Measurements from ENCODE around the gene ELN. TPM values are rescaled to one million over a fixed set of nuclear protein-coding genes. Genes with fewer than 3 reads are reported as not detected.

ELN gene
- total RNA-seq, 2 experiments from 2014 or later: not detected

DNA sequence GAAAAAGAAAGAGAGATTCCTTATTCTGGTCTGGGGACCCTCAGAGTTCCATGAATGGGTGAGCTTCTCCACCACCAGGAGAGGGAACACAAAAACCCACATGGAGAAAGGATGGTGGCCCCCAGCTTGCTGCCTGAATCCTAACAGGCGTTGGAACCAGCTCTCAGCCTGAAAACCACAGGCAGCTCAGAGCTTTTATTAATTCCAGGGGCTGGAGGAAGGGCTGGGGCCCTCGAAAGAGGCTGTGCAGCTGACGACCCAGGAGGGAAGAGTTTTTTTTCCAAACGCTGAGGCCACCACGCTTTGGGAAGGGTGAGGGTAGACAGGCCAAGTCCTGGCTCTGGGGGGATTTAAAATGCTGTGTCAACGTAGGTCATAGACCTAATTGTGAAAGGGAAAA is 10.8 kb upstream of the ELN start:
- DNase-seq (no peak), ATAC-seq (no peak)
- Mint-ChIP-seq H3K27ac (no peak overlapping the region), H3K36me3 (ENCODE audit: low read depth) (no peaks in the 10 kb centered on the region), H3K4me1 (no peaks in the 10 kb centered on the region), H3K9me3 (ENCODE audit: low read depth) (no peaks in the 10 kb centered on the region), H3K4me3 (no peak overlapping the region), H3K27me3 (peaks cover 3% of the 10 kb centered on the region)
- intact Hi-C loops (cut with DNase I, micrococcal nuclease): no loop called here
- ChIA-PET CTCF (interaction anchor here (1.6 kb wide), 1 partner anchor 9 kb away, joined by 7 read pairs; no protein-coding TSS in a partner anchor), POLR2A (interaction anchor here (0.8 kb wide), 1 partner anchor 139 kb away, joined by 4 read pairs; no protein-coding TSS in a partner anchor)

DNA sequence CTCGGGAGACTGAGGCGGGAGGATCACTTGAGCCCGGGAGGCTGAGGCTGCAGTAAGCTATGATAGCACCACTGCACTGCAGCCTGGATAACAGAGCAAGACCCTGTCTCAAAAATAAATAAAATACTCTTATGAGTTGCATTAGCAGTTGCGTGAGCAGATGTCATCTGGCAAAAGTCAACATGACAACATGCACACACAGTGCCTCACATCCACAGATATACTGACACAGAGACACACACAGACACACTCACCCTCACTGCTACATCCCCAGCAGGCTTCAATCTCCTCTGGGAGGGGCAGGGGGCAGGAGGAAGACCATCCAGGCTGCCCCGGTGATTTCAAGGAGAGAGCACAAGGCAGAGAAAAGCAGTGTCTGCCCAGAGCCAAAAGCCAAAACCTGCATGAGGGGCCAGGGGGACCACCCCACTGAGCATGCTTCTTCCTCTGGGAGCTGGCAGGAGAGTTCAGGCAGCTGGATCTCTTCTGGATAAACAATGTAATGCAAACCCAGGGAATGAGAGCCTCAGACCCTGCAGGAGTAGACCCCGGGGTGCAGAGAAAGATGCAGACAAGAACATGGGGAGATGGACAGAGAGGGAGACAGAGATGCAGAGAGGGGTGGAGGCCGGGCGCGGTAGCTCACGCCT is 9.6 kb upstream of the ELN start:
- ATAC-seq: no peak
- H3K27ac Mint-ChIP-seq: no peak overlapping the region
- DNase-seq: no peak
- no peaks in the 10 kb centered on the region for H3K9me3 Mint-ChIP-seq (ENCODE audit: low read depth)
- H3K36me3 Mint-ChIP-seq (ENCODE audit: low read depth): no peaks in the 10 kb centered on the region
- CTCF ChIA-PET: no interaction called here
- peaks cover 4% of the 10 kb centered on the region for H3K27me3 Mint-ChIP-seq
- intact Hi-C loops (cut with DNase I, micrococcal nuclease): no loop called here
- H3K4me1 Mint-ChIP-seq: no peaks in the 10 kb centered on the region
- H3K4me3 Mint-ChIP-seq: no peak overlapping the region
- POLR2A ChIA-PET: no interaction called here

DNA sequence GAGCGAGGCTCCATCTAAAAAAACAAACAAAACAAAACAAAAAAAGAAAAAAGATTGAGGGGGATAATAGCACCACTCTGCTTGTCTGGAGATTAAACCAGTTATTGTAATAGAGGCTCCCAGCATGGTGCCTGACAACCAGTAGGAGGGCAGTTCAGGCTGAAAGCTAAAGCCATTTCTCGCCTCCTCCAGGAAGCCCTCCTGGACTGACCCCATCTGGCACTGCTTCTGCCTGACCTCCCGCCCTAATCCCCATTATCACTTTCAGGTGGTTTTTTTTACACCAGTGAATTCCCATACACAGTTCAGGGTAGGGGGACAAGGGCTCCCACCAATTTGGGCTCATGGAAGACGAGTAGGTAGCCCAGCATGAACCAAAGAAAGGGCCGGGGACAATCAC is 8.8 kb upstream of the ELN start:
- Mint-ChIP-seq H3K9me3 (ENCODE audit: low read depth) (no peaks in the 10 kb centered on the region), H3K4me3 (no peak overlapping the region), H3K27me3 (peaks cover 9% of the 10 kb centered on the region), H3K4me1 (no peaks in the 10 kb centered on the region), H3K36me3 (ENCODE audit: low read depth) (no peaks in the 10 kb centered on the region), H3K27ac (no peak overlapping the region)
- DNase-seq (no peak), ATAC-seq (no peak)
- intact Hi-C loops (cut with DNase I, micrococcal nuclease): no loop called here
- CTCF ChIA-PET: no interaction called here
- POLR2A ChIA-PET: no interaction called here

DNA sequence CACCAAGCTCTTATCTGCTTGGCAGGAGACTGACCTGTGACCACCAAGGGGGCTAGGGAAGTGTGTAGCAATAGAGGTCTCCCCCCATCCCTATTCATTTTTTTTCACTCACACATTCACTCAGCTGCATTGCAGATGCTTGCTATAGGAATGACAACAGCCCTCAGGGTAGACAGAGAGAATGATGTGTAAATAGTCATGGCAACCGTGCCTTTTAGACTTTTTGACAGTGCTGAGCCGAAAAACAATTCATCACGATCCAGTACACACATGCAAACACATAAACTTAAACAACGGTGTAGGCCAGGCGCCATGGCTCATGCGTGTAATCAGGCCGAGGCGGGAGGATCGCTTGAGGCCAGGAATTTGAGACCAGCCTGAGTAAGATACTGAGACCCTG is 7.6 kb upstream of the ELN start:
- intact Hi-C loops (cut with DNase I, micrococcal nuclease): no loop called here
- Mint-ChIP-seq H3K9me3 (ENCODE audit: low read depth) (no peaks in the 10 kb centered on the region), H3K4me1 (no peaks in the 10 kb centered on the region), H3K36me3 (ENCODE audit: low read depth) (no peaks in the 10 kb centered on the region), H3K27ac (no peak overlapping the region), H3K4me3 (no peak overlapping the region), H3K27me3 (peaks cover 12% of the 10 kb centered on the region)
- no peak for DNase-seq
- POLR2A ChIA-PET: no interaction called here
- no peak for ATAC-seq
- CTCF ChIA-PET: interaction anchor here (0.7 kb wide), 1 partner anchor 222 kb away, joined by 5 read pairs; no protein-coding TSS in a partner anchor

DNA sequence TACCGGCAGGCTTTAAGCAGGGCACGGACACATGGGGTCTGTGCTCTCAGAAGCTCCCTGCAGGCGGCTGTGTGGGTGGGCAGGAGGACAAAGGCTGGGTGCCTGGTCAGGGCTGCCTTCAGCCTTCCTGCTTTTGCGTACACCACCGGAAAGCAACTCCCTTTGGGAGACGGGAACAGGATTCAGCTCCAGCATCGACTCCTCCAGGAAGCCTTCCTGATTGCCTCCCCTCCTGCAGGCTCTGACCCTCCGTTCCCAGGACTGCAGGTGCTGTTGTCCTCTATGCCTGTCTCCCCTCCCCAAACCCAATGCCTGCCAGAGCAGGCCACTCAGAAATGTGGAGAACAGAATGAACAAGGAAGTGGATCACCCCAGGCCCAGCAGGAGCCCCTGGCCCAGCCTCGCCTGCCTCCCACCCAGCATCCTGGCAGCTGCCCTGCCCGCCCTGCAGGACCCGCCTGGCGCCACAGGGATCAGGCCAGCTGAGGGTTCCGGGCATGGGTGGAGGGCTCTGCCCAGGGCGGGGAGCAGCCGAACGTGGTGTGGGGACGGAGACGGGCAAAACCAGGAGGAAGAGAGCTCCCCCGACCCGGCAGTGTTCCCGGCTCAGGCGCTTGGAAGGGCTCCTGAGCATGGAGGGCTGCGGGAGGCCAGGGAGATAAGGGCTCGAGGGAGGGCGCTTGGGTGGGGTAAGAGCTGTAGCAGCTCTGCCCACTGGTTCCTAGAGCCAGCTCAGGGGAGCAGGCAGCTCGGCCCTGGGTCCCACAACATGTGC is 6.2 kb upstream of the ELN start:
- ChIA-PET POLR2A (no interaction called here), CTCF (interaction anchor here (0.5 kb wide), 1 partner anchor 57 kb away, joined by 3 read pairs; no protein-coding TSS in a partner anchor)
- peaks cover 1% of the 10 kb centered on the region for H3K4me1 Mint-ChIP-seq
- ATAC-seq (no peak), DNase-seq (no peak)
- intact Hi-C loops (cut with DNase I, micrococcal nuclease): no loop called here
- peaks cover 24% of the 10 kb centered on the region for H3K27me3 Mint-ChIP-seq
- H3K4me3 Mint-ChIP-seq: no peak overlapping the region
- no peaks in the 10 kb centered on the region for H3K9me3 Mint-ChIP-seq (ENCODE audit: low read depth)
- H3K36me3 Mint-ChIP-seq (ENCODE audit: low read depth): no peaks in the 10 kb centered on the region
- H3K27ac Mint-ChIP-seq: no peak overlapping the region

DNA sequence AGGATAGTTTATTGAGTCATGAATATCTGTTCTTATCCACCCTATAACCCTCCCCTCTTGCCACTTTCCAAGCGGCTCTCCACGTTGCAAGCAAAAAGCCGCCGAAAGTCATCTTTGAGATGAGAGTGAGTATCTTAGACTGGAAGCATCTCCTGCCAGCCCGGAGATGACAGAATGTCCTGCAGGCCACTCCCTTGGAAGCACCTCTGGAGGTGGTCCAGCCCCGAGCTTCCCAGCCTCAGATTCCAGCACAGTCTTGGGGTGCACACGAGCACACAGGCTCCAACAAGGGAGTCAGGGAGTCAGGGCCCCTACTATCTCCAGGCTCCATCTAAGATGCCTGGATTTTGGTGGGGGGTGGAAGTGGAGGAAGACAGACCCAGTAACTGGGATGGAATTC is 5.5 kb upstream of the ELN start:
- peaks cover 2% of the 10 kb centered on the region for H3K4me1 Mint-ChIP-seq
- CTCF ChIA-PET: no interaction called here
- intact Hi-C loops (cut with DNase I, micrococcal nuclease): no loop called here
- no peak for ATAC-seq
- H3K36me3 Mint-ChIP-seq (ENCODE audit: low read depth): no peaks in the 10 kb centered on the region
- no peak for DNase-seq
- no peak overlapping the region for H3K27ac Mint-ChIP-seq
- H3K4me3 Mint-ChIP-seq: no peak overlapping the region
- peaks cover 25% of the 10 kb centered on the region for H3K27me3 Mint-ChIP-seq
- POLR2A ChIA-PET: no interaction called here
- H3K9me3 Mint-ChIP-seq (ENCODE audit: low read depth): no peaks in the 10 kb centered on the region

DNA sequence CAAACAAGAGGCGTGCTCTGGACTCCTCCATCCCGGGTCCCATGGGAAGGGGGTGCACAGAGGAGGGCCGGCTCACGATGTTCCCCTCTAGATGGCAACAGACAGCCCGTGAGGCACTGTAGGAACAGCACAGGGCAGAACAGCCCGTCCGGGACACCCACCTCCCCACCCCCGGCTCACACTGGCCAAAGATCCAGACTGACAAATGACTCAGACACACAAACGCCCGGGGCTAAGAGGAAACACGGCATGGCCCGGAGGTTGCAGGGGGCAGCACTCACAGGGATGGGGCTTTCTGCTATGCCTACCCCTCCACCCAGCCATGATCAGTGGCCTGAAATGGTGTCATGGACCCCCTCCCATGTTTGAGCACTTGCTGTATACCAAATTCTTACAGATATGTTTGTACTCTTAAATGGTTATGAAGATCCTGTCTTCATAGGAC is 4.9 kb upstream of the ELN start:
- DNase-seq: no peak
- POLR2A ChIA-PET: no interaction called here
- intact Hi-C loops (cut with DNase I, micrococcal nuclease): no loop called here
- CTCF ChIA-PET: no interaction called here
- ATAC-seq: no peak
- H3K27me3 Mint-ChIP-seq: peaks cover 25% of the 10 kb centered on the region
- H3K27ac Mint-ChIP-seq: no peak overlapping the region
- H3K4me1 Mint-ChIP-seq: peaks cover 2% of the 10 kb centered on the region
- H3K9me3 Mint-ChIP-seq (ENCODE audit: low read depth): no peaks in the 10 kb centered on the region
- H3K36me3 Mint-ChIP-seq (ENCODE audit: low read depth): no peaks in the 10 kb centered on the region
- no peak overlapping the region for H3K4me3 Mint-ChIP-seq

DNA sequence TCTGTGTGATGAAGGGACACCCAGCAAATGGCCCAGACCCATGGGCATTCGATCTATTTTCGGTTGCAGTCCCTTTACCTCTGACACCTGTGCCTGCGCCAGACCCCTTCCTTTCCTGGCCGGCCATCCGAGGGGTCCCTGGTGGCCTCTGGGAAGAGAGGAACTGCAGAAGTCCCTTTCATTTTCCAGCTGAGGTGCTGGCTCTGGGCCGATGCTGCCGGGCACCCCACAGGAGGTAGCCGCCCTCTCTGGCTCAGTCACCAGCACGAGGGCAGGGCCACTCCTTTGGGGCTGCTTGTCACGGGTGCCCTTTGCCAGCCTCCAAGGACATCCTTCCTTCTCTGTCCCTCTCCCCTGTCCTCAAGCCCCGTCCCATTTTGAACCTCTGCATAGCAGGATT is 4.2 kb upstream of the ELN start:
- DNase-seq (no peak), ATAC-seq (no peak)
- intact Hi-C loops (cut with DNase I, micrococcal nuclease): no loop called here
- no peaks in the 10 kb centered on the region for H3K36me3 Mint-ChIP-seq (ENCODE audit: low read depth)
- peaks cover 25% of the 10 kb centered on the region for H3K27me3 Mint-ChIP-seq
- ChIA-PET CTCF (interaction anchor here (0.6 to 1.1 kb wide), 2 partner anchors 107 to 158 kb away, joined by 3 to 5 read pairs; no protein-coding TSS in a partner anchor), POLR2A (no interaction called here)
- H3K4me3 Mint-ChIP-seq: no peak overlapping the region
- H3K9me3 Mint-ChIP-seq (ENCODE audit: low read depth): no peaks in the 10 kb centered on the region
- H3K4me1 Mint-ChIP-seq: peaks cover 2% of the 10 kb centered on the region
- H3K27ac Mint-ChIP-seq: no peak overlapping the region

DNA sequence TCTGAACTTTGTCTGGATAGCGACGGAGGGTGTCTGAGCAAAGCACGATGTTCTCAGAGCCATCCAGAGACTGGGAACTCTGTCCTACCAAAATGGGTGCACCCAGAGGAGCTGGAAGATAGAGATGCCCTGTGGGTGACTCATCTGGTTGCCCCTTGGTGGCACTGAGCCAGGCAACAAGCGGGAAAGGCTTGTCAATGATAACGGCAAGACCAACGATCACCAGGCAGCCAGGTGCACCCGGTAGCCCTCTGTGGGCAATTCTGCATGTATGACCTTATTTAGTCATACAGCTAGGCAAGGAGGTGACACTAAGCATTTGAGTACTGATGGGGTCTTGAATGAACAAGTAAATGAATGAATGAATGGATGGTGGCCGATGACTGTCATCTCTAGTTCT is 2.8 kb upstream of the ELN start:
- CTCF ChIA-PET: interaction anchor here (0.6 to 3.1 kb wide), 9 partner anchors 10 to 566 kb away, joined by 3 to 16 read pairs (median 3); no protein-coding TSS in a partner anchor
- no peaks in the 10 kb centered on the region for H3K9me3 Mint-ChIP-seq (ENCODE audit: low read depth)
- no peak overlapping the region for H3K4me3 Mint-ChIP-seq
- H3K4me1 Mint-ChIP-seq: peaks cover 4% of the 10 kb centered on the region
- POLR2A ChIA-PET: interaction anchor here (0.6 kb wide), 1 partner anchor 16 kb away, joined by 3 read pairs; no protein-coding TSS in a partner anchor
- peaks cover 35% of the 10 kb centered on the region for H3K27me3 Mint-ChIP-seq
- H3K36me3 Mint-ChIP-seq (ENCODE audit: low read depth): no peaks in the 10 kb centered on the region
- DNase-seq: no peak
- ATAC-seq: no peak
- no peak overlapping the region for H3K27ac Mint-ChIP-seq
- intact Hi-C loops (cut with DNase I, micrococcal nuclease): no loop called here

DNA sequence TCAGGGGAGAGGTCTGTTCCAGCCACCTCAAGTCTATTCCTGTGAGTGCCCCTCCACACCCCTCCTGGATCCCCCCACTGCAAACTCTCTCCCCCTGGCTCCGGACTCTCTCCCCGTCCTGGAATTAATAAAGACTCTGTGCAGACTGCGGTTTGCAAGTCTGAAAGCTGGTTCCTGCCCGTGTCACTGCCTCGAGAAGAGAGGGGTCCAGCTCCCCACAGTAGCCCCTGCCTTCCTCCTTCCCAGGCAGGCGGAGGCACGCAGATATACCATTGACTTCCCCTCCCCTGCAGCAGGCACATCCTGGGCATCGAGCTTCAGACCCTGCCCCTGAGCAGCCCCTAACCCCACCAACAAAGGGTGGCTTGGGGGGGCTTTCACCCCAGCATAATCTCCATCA is 2.2 kb upstream of the ELN start:
- H3K4me1 Mint-ChIP-seq: peaks cover 4% of the 10 kb centered on the region
- intact Hi-C loops (cut with DNase I, micrococcal nuclease): loop anchor here in 1 of 2 experiments (2.0 kb wide), 1 partner anchor 159 kb away; no protein-coding TSS in a partner anchor
- H3K27me3 Mint-ChIP-seq: peaks cover 36% of the 10 kb centered on the region
- ATAC-seq (no peak), DNase-seq (no peak)
- H3K36me3 Mint-ChIP-seq (ENCODE audit: low read depth): no peaks in the 10 kb centered on the region
- CTCF ChIA-PET: interaction anchor here (0.6 to 3.1 kb wide), 14 partner anchors 9 to 567 kb away, joined by 3 to 16 read pairs (median 3); no protein-coding TSS in a partner anchor
- POLR2A ChIA-PET: interaction anchor here (0.6 kb wide), 1 partner anchor 16 kb away, joined by 3 read pairs; no protein-coding TSS in a partner anchor
- H3K4me3 Mint-ChIP-seq: no peak overlapping the region
- H3K27ac Mint-ChIP-seq: no peak overlapping the region
- H3K9me3 Mint-ChIP-seq (ENCODE audit: low read depth): no peaks in the 10 kb centered on the region

DNA sequence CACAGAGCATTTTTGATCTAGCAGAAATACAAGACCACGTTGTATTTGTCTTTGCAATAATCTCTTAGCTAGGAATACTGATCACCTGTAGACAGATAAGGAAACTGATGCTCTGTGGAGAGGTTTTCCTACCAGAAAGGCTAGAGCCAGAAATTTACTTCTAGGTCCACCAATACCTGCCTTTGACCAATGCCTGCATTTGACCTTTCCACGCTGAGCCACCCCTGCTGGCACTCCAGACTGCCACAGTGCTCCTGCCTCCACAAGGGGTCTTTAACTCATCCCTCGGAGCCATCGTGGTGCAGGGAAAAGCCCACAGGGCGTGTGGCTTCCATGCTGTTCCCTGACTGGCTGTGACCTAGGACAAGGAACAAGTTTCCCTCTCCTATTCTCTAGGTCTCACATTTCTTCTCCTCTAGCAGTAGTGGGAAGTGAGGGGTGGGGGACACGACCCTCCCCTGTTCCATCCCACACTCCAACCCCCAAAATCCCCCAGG is 1.5 kb upstream of the ELN start:
- ChIA-PET POLR2A (interaction anchor here (0.7 kb wide), 1 partner anchor 513 kb away, joined by 3 read pairs; no protein-coding TSS in a partner anchor), CTCF (interaction anchor here (0.6 to 3.1 kb wide), 17 partner anchors 10 to 375 kb away, joined by 3 to 16 read pairs (median 4); no protein-coding TSS in a partner anchor)
- ATAC-seq: no peak
- DNase-seq: no peak
- no peak overlapping the region for H3K4me3 Mint-ChIP-seq
- no peaks in the 10 kb centered on the region for H3K9me3 Mint-ChIP-seq (ENCODE audit: low read depth)
- H3K36me3 Mint-ChIP-seq (ENCODE audit: low read depth): no peaks in the 10 kb centered on the region
- intact Hi-C loops (cut with DNase I, micrococcal nuclease): loop anchor here in 1 of 2 experiments (2.0 kb wide), 1 partner anchor 160 kb away; no protein-coding TSS in a partner anchor
- peaks cover 4% of the 10 kb centered on the region for H3K4me1 Mint-ChIP-seq
- H3K27me3 Mint-ChIP-seq: peaks cover 38% of the 10 kb centered on the region
- H3K27ac Mint-ChIP-seq: no peak overlapping the region

Data from activated CD4-positive, alpha-beta T cell treated with anti-CD3 and anti-CD28 coated beads for 36 hours (primary cell).